Keratinocyte (primary cell): Measurements from ENCODE around the gene ZKSCAN1. TPM values are rescaled to one million over a fixed set of nuclear protein-coding genes. Genes with fewer than 3 reads are reported as not detected.
"Not testable (repeated sequence)": the region's sequence is repeated elsewhere in the genome, so short reads cannot be mapped to it uniquely, and the experiment has no call there.

Source experiments
- DNase-seq: peaks from one replicate; pipeline ENCODE4 v3.0.0-alpha.2; 2011; ENCODE audit warnings: low read depth, missing footprints, low spot score
- FAIRE-seq: peaks from 2 replicates; lab custom pipeline; 2011; peaks lifted over from hg19 to GRCh38; lab: Jason Lieb, UNC
- H2AFZ ChIP-seq: 2 replicates; pipeline ENCODE4 v1.6.0; 2012; ENCODE audit warnings: low read length, control low read depth, inconsistent platforms; ENCODE audit not compliant: control insufficient read depth
- H3K27ac ChIP-seq: 2 replicates; pipeline ENCODE4 v1.5.1; 2011; ENCODE audit warnings: low read length; ENCODE audit not compliant: control insufficient read depth, insufficient read depth
- H3K27me3 ChIP-seq: 3 replicates; pipeline ENCODE4 v1.6.0; 2011; ENCODE audit warnings: low read length; ENCODE audit not compliant: control insufficient read depth, insufficient read depth; ENCODE audit errors: extremely low read depth
- H3K36me3 ChIP-seq, 2 experiments: 2 replicates in 1 of 2; 3 replicates in 1 of 2; pipeline ENCODE4 v1.5.1; 2011; ENCODE audit warnings: low read length in 2 of 2, mild to moderate bottlenecking in 1 of 2; ENCODE audit not compliant: control insufficient read depth in 2 of 2, insufficient read depth in 2 of 2; ENCODE audit errors: extremely low read depth in 1 of 2
- H3K4me1 ChIP-seq: 3 replicates; pipeline ENCODE4 v1.5.1; 2011; ENCODE audit warnings: low read length; ENCODE audit not compliant: control insufficient read depth, insufficient read depth; ENCODE audit errors: extremely low read depth
- H3K4me2 ChIP-seq: 3 replicates; pipeline ENCODE4 v1.6.0; 2011; ENCODE audit warnings: low read depth, low read length; ENCODE audit not compliant: control insufficient read depth, insufficient read depth; ENCODE audit errors: extremely low read depth
- H3K4me3 ChIP-seq, 3 experiments: fragments of 200-600 bp in 1 of 3; sonication (generic) in 1 of 3; 2 replicates in 2 of 3; 3 replicates in 1 of 3; pipeline ENCODE4 v1.5.1; 2011 to 2016; ENCODE audit warnings: low read length in 3 of 3, mild to moderate bottlenecking in 3 of 3, control low read depth in 2 of 3, inconsistent platforms in 1 of 3, low read depth in 1 of 3, mixed read lengths in 1 of 3, mixed run types in 1 of 3, moderate library complexity in 1 of 3; ENCODE audit not compliant: control insufficient read depth in 2 of 3, insufficient read depth in 2 of 3; ENCODE audit errors: extremely low read depth in 1 of 3
- H3K79me2 ChIP-seq: 2 replicates; pipeline ENCODE4 v1.6.0; 2012; ENCODE audit warnings: low read length; ENCODE audit not compliant: control insufficient read depth, insufficient read depth
- H3K9ac ChIP-seq: 3 replicates; pipeline ENCODE4 v1.6.0; 2011; ENCODE audit warnings: low read length; ENCODE audit not compliant: control insufficient read depth, insufficient read depth; ENCODE audit errors: extremely low read depth
- H3K9me1 ChIP-seq: 3 replicates; pipeline ENCODE4 v1.6.0; 2011; ENCODE audit warnings: low read length; ENCODE audit not compliant: control insufficient read depth, insufficient read depth; ENCODE audit errors: extremely low read depth
- H3K9me3 ChIP-seq: 2 replicates; pipeline ENCODE4 v1.5.1; 2012; ENCODE audit warnings: low read depth, low read length; ENCODE audit not compliant: control insufficient read depth
- H4K20me1 ChIP-seq: 3 replicates; pipeline ENCODE4 v1.6.0; 2011; ENCODE audit warnings: low read length; ENCODE audit not compliant: control insufficient read depth, insufficient read depth; ENCODE audit errors: extremely low read depth
- EZH2 ChIP-seq: IDR thresholded peaks from one replicate; pipeline ENCODE4 v1.6.1; 2012; ENCODE audit warnings: inconsistent platforms, mild to moderate bottlenecking, low read length, moderate library complexity
- dilution Hi-C: fragments of 300-500 bp; cut with MboI; formaldehyde crosslinking; loops from one replicate; pipeline ENCODE4 v1.7.0; 2020; ENCODE audit warnings: low sequenced_read_pairs; ENCODE audit not compliant: extremely low pct_ligation_motif_present
- polyA plus RNA-seq, 5 experiments: library from polyadenylated mRNA; depleted of rRNA in 3 of 5; stranded (reverse) in 3 of 5; stranded (forward) in 1 of 5; unstranded in 1 of 5; fragments of >200 nt; gene quantifications; 1 replicate in 1 of 5; 2 replicates in 3 of 5; 3 replicates in 1 of 5; pipeline versions ENCODE4 v1.2.1 to v1.2.3, GENCODE V29; 2011 to 2012; ENCODE audit warnings: missing spikeins in 2 of 5, low read depth in 1 of 5, low replicate concordance in 1 of 5
- TF ChIP-seq, protein P1 (sequence below), 3 experiments: IDR thresholded peaks in 1 of 3; conservative IDR thresholded peaks in 1 of 3; optimal IDR thresholded peaks in 1 of 3; 2 replicates in 2 of 3; 3 replicates in 1 of 3; pipeline versions ENCODE3 to v1.5.1; 2011; ENCODE audit warnings: low read length in 3 of 3, mild to moderate bottlenecking in 3 of 3, moderate library complexity in 2 of 3, control low read depth in 1 of 3, inconsistent platforms in 1 of 3; ENCODE audit not compliant: insufficient read depth in 2 of 3; ENCODE audit errors: extremely low read depth in 1 of 3

Gene ZKSCAN1
- polyA plus RNA-seq, 1 donor (not counting 4 experiments of a cell fraction or from before 2014, with no cell fraction given): 24.7 TPM

DNA sequence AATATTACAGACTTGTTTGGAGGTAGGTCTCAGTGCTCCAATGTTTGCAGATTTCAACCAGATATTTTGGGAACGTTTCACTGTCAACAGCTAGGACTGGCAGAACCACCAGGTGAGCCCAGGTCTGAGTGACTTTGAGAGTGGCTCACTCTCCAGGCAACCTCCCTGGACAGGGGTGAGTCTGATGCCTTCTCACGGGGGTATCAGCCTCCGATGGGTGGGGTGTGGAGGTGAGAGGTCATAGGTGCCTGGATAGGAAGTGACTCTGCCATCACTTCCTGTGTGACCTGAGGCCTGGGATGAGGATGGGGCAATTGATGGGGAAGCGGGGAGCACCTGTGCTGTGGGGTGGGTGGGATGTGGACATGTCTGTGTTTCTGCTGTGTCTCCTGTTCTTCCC, 44.2 kb upstream of the ZKSCAN1 start:
- FAIRE-seq: no peak
- H3K4me1 ChIP-seq: no peaks in the 10 kb centered on the region
- no peaks in the 10 kb centered on the region for H3K9me3 ChIP-seq
- dilution Hi-C loops: no loop called here
- TF ChIP-seq, protein P1, sequence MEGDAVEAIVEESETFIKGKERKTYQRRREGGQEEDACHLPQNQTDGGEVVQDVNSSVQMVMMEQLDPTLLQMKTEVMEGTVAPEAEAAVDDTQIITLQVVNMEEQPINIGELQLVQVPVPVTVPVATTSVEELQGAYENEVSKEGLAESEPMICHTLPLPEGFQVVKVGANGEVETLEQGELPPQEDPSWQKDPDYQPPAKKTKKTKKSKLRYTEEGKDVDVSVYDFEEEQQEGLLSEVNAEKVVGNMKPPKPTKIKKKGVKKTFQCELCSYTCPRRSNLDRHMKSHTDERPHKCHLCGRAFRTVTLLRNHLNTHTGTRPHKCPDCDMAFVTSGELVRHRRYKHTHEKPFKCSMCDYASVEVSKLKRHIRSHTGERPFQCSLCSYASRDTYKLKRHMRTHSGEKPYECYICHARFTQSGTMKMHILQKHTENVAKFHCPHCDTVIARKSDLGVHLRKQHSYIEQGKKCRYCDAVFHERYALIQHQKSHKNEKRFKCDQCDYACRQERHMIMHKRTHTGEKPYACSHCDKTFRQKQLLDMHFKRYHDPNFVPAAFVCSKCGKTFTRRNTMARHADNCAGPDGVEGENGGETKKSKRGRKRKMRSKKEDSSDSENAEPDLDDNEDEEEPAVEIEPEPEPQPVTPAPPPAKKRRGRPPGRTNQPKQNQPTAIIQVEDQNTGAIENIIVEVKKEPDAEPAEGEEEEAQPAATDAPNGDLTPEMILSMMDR (optimal IDR thresholded peaks at IDR 0.05 in 1 of 3, IDR thresholded peaks at IDR 0.05 in 1 of 3, conservative IDR thresholded peaks at IDR 0.05 in 1 of 3; ENCODE audit: extremely low read depth in 1 of 3, insufficient read depth in 2 of 3, low read length in 3 of 3): no peak
- TF ChIP-seq EZH2: no peak
- H3K36me3 ChIP-seq: no peaks in the 10 kb centered on the region
- H2AFZ ChIP-seq: no peak overlapping the region
- H3K9me1 ChIP-seq: no peaks in the 10 kb centered on the region
- H4K20me1 ChIP-seq: no peaks in the 10 kb centered on the region
- H3K4me3 ChIP-seq: no peak overlapping the region
- no peak overlapping the region for H3K9ac ChIP-seq
- no peaks in the 10 kb centered on the region for H3K79me2 ChIP-seq
- no peak overlapping the region for H3K27ac ChIP-seq
- H3K4me2 ChIP-seq: no peak overlapping the region
- DNase-seq: no peak
- H3K27me3 ChIP-seq: no peaks in the 10 kb centered on the region

DNA sequence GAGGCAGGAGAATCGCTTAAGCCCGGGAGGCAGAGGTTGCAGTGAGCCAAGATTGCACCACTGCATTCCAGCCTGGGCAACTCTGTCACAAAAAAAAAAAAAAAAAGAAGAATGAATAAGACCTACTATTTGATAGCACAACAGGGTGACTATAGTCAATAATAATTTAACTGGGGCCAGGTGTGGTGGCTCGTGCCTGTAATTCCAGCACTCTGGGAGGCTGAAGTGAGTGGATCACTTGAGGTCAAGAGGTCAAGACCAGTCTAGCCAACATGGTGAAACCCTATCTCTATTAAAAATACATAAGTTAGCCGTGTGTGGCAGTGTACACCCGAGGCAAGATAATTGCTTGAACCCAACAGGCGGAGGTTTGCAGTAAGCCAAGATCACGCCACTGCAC, 41.6 kb upstream of the ZKSCAN1 start:
- H3K27ac ChIP-seq, H3K79me2 ChIP-seq, H3K9me3 ChIP-seq, H3K9me1 ChIP-seq, H3K36me3 ChIP-seq, FAIRE-seq, H3K27me3 ChIP-seq, H3K4me3 ChIP-seq, dilution Hi-C loops, H2AFZ ChIP-seq, H3K4me1 ChIP-seq, H3K9ac ChIP-seq, H3K4me2 ChIP-seq, DNase-seq, H4K20me1 ChIP-seq: not testable (repeated sequence)

DNA sequence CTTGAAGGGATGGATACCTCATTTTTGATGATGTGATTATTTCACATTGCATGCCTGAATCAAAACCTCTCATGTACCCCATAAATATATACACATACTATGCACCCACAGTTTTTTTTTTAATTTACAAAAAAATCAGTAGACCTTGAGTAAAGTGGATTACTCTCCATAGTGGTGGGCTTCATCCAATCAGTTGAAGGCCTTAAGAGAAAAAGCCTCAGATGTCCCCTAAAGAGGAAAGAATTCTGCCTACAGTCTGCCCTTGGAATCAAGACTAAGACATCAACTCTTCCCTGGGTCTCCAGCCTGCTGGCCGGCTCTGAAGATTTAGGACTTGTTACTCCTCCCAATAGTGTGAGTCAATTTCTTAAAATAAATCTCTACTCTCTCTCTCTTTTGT, 40.7 kb upstream of the ZKSCAN1 start:
- FAIRE-seq (no peak), DNase-seq (no peak)
- no peak for TF ChIP-seq EZH2
- TF ChIP-seq, protein P1 (optimal IDR thresholded peaks at IDR 0.05 in 1 of 3, IDR thresholded peaks at IDR 0.05 in 1 of 3, conservative IDR thresholded peaks at IDR 0.05 in 1 of 3; ENCODE audit: extremely low read depth in 1 of 3, insufficient read depth in 2 of 3, low read length in 3 of 3): no peak
- no peak overlapping the region for H2AFZ ChIP-seq
- H3K79me2 ChIP-seq: no peaks in the 10 kb centered on the region
- no peak overlapping the region for H3K4me2 ChIP-seq
- no peaks in the 10 kb centered on the region for H3K9me1 ChIP-seq
- H3K4me3 ChIP-seq: no peak overlapping the region
- dilution Hi-C loops: no loop called here
- no peaks in the 10 kb centered on the region for H3K27me3 ChIP-seq
- H3K9ac ChIP-seq: no peak overlapping the region
- no peaks in the 10 kb centered on the region for H4K20me1 ChIP-seq
- no peaks in the 10 kb centered on the region for H3K4me1 ChIP-seq
- no peaks in the 10 kb centered on the region for H3K36me3 ChIP-seq
- no peaks in the 10 kb centered on the region for H3K9me3 ChIP-seq
- H3K27ac ChIP-seq: no peak overlapping the region
